Stimulated activated naive CD8-positive, alpha-beta T cell treated with anti-CD3 and anti-CD28 coated beads, Interleukin-15, amount 100 ng/mL, for 72 hours (primary cell): ENCODE data around the gene GNB1.
A peak's percentile ranks its signal among the peaks of the same experiment; 100 is the strongest.
"Not testable (repeated sequence)": the region's sequence is repeated elsewhere in the genome, so short reads cannot be mapped to it uniquely, and the experiment has no call there.

Experiments
- ATAC-seq: fragments of 150-1000 bp; cut with Tn5 transposase; 2 replicates; pipeline ENCODE4 v1.10.0; 2021; ENCODE audit warnings: mild to moderate bottlenecking, moderate library complexity
- DNase-seq, 2 donors: peaks; one replicate each; pipeline ENCODE4 v3.0.0; 2021 to 2022
- H3K27ac Mint-ChIP-seq, 2 donors: one replicate each; pipeline ENCODE4 v1.8.0; 2022; ENCODE audit warnings: mild to moderate bottlenecking in 2 of 2, mixed read lengths in 2 of 2, moderate library complexity in 2 of 2
- H3K27me3 Mint-ChIP-seq: one replicate; pipeline ENCODE4 v1.8.0; 2022; ENCODE audit warnings: mixed read lengths
- H3K4me1 Mint-ChIP-seq: one replicate; pipeline ENCODE4 v1.8.0; 2022; ENCODE audit warnings: mild to moderate bottlenecking, mixed read lengths
- H3K4me3 Mint-ChIP-seq, 2 donors: one replicate each; pipeline ENCODE4 v1.8.0; 2022; ENCODE audit warnings: mild to moderate bottlenecking in 2 of 2, mixed read lengths in 2 of 2, moderate library complexity in 1 of 2
- H3K9me3 Mint-ChIP-seq, 2 donors: one replicate each; pipeline ENCODE4 v1.8.0; 2022; ENCODE audit warnings: mixed read lengths in 2 of 2

Gene GNB1

GRCh38 chr1:1890506-1891348 is at the start of gene GNB1:
TSS of gene GNB1 (minus strand) at chr1:1891087. CDS start at chr1:1825453, 65,634 bp downstream.
- Mint-ChIP-seq H3K27me3 (no peaks in the 10 kb centered on the region), H3K27ac (peak within 1 kb of the TSS; percentile 95 to 96), H3K9me3 (no peaks in the 10 kb centered on the region), H3K4me3 (peak within 1 kb of the TSS; percentile 90 to 91), H3K4me1 (peaks cover 74% of the 10 kb centered on the region)
- ATAC-seq, result peak; percentile 74
- DNase-seq, result peak; percentile 89 to 91

- H3K4me3 Mint-ChIP-seq, result no peak overlapping the region
- H3K4me1 Mint-ChIP-seq, result peaks cover 8% of the 10 kb centered on the region
- H3K27me3 Mint-ChIP-seq, result no peaks in the 10 kb centered on the region
- ATAC-seq (no peak), DNase-seq (no peak)
- no peak overlapping the region for H3K27ac Mint-ChIP-seq
- H3K9me3 Mint-ChIP-seq, result peaks cover 3 to 6% of the 10 kb centered on the region in 2 donors
Measured at GRCh38 chr1:1940123-1940425, 49.2 kb upstream of the GNB1 start.

GRCh38 chr1:1939296-1940122 is 48.6 kb upstream of the GNB1 start:
- H3K4me3 Mint-ChIP-seq, result no peak overlapping the region
- H3K27me3 Mint-ChIP-seq, result no peaks in the 10 kb centered on the region
- ATAC-seq, result no peak
- no peak for DNase-seq
- H3K27ac Mint-ChIP-seq, result no peak overlapping the region
- H3K9me3 Mint-ChIP-seq, result peaks cover 9 to 12% of the 10 kb centered on the region in 2 donors
- H3K4me1 Mint-ChIP-seq, result peaks cover 8% of the 10 kb centered on the region

- Mint-ChIP-seq H3K27me3 (no peaks in the 10 kb centered on the region), H3K4me1 (peaks cover 2% of the 10 kb centered on the region), H3K4me3 (no peak overlapping the region), H3K9me3 (peaks cover 17 to 20% of the 10 kb centered on the region in 2 donors), H3K27ac (no peak overlapping the region)
- ATAC-seq (no peak), DNase-seq (no peak)
Measured at GRCh38 chr1:1938613-1939295, 47.9 kb upstream of the GNB1 start.

- H3K27me3 Mint-ChIP-seq, result no peaks in the 10 kb centered on the region
- ATAC-seq (no peak), DNase-seq (no peak)
- no peak overlapping the region for H3K27ac Mint-ChIP-seq
- no peaks in the 10 kb centered on the region for H3K4me1 Mint-ChIP-seq
- H3K4me3 Mint-ChIP-seq, result no peak overlapping the region
- H3K9me3 Mint-ChIP-seq, result peaks cover 18 to 20% of the 10 kb centered on the region in 2 donors
Measured at GRCh38 chr1:1938276-1938573, 47.3 kb upstream of the GNB1 start.

GRCh38 chr1:1937549-1938275 is 46.8 kb upstream of the GNB1 start:
- Mint-ChIP-seq H3K27ac (no peak overlapping the region), H3K9me3 (peaks cover 18 to 20% of the 10 kb centered on the region in 2 donors), H3K27me3 (no peaks in the 10 kb centered on the region), H3K4me3 (no peak overlapping the region), H3K4me1 (no peaks in the 10 kb centered on the region)
- ATAC-seq, result no peak
- no peak for DNase-seq

GRCh38 chr1:1937061-1937460 is 46.2 kb upstream of the GNB1 start:
- Mint-ChIP-seq H3K4me3 (no peak overlapping the region), H3K9me3 (peaks cover 18 to 20% of the 10 kb centered on the region in 2 donors), H3K27me3 (no peaks in the 10 kb centered on the region), H3K4me1 (no peaks in the 10 kb centered on the region), H3K27ac (no peak overlapping the region)
- no peak for DNase-seq
- no peak for ATAC-seq

- not testable (repeated sequence) for H3K27me3 Mint-ChIP-seq, H3K4me3 Mint-ChIP-seq, H3K27ac Mint-ChIP-seq, DNase-seq, H3K4me1 Mint-ChIP-seq, ATAC-seq
- H3K9me3 Mint-ChIP-seq, result peaks cover 18 to 20% of the 10 kb centered on the region in 2 donors
Measured at GRCh38 chr1:1934848-1935247, 44.0 kb upstream of the GNB1 start.

GRCh38 chr1:1929639-1930545 is 39.0 kb upstream of the GNB1 start:
- Mint-ChIP-seq H3K4me3 (no peak overlapping the region), H3K27ac (no peak overlapping the region), H3K4me1 (no peaks in the 10 kb centered on the region), H3K27me3 (no peaks in the 10 kb centered on the region), H3K9me3 (peaks cover 11 to 13% of the 10 kb centered on the region in 2 donors)
- ATAC-seq (peak; percentile 16), DNase-seq (no peak)

GRCh38 chr1:1929102-1929638 is 38.3 kb upstream of the GNB1 start:
- no peak overlapping the region for H3K27ac Mint-ChIP-seq
- no peaks in the 10 kb centered on the region for H3K27me3 Mint-ChIP-seq
- no peaks in the 10 kb centered on the region for H3K4me1 Mint-ChIP-seq
- H3K4me3 Mint-ChIP-seq, result no peak overlapping the region
- no peak for DNase-seq
- peaks cover 4 to 6% of the 10 kb centered on the region in 2 donors for H3K9me3 Mint-ChIP-seq
- ATAC-seq, result peak; percentile 50

GRCh38 chr1:1928231-1929101 is 37.6 kb upstream of the GNB1 start:
- no peak for DNase-seq
- no peak for ATAC-seq
- Mint-ChIP-seq H3K9me3 (no peaks in the 10 kb centered on the region), H3K4me1 (no peaks in the 10 kb centered on the region), H3K4me3 (no peak overlapping the region), H3K27ac (peak overlapping the region in 1 of 2 donors; percentile 88), H3K27me3 (no peaks in the 10 kb centered on the region)

- no peak overlapping the region for H3K4me3 Mint-ChIP-seq
- no peaks in the 10 kb centered on the region for H3K9me3 Mint-ChIP-seq
- H3K27ac Mint-ChIP-seq, result no peak overlapping the region
- no peaks in the 10 kb centered on the region for H3K4me1 Mint-ChIP-seq
- H3K27me3 Mint-ChIP-seq, result no peaks in the 10 kb centered on the region
- DNase-seq (no peak), ATAC-seq (no peak)
Measured at GRCh38 chr1:1927751-1928150, 36.9 kb upstream of the GNB1 start.

GRCh38 chr1:1926886-1927660 is 36.2 kb upstream of the GNB1 start:
- no peaks in the 10 kb centered on the region for H3K27me3 Mint-ChIP-seq
- no peaks in the 10 kb centered on the region for H3K9me3 Mint-ChIP-seq
- H3K27ac Mint-ChIP-seq, result no peak overlapping the region
- H3K4me3 Mint-ChIP-seq, result no peak overlapping the region
- H3K4me1 Mint-ChIP-seq, result no peaks in the 10 kb centered on the region
- ATAC-seq, result no peak
- DNase-seq, result no peak
